ENCODE measurements around the gene SECISBP2L.

SECISBP2L gene

GRCh38 chr15:48964898-48965297 lies 81.3 kb downstream of the SECISBP2L start:
- Histone ChIP-seq H3K27ac (ENCODE audit: low read length) (no peak overlapping the region), H3K4me2 (ENCODE audit: insufficient read depth, low read length) (no peak overlapping the region), H3K4me3 (ENCODE audit: low read depth in 1 of 2, low read length in 2 of 2) (no peak overlapping the region), H3K36me3 (ENCODE audit: insufficient read depth, low read length) (no peaks in the 10 kb centered on the region), H2AFZ (ENCODE audit: low read depth, low read length) (no peak overlapping the region), H3K9me3 (ENCODE audit: insufficient read depth, low read length, severe bottlenecking) (no peaks in the 10 kb centered on the region), H3K4me1 (ENCODE audit: insufficient read depth, low read length) (peaks cover 26% of the 10 kb centered on the region), H3K79me2 (ENCODE audit: insufficient read depth, low read length) (no peaks in the 10 kb centered on the region), H3K27me3 (ENCODE audit: insufficient read depth, low read length, poor library complexity) (no peaks in the 10 kb centered on the region), H3K9ac (ENCODE audit: low read depth, low read length) (no peak overlapping the region), H4K20me1 (ENCODE audit: insufficient read depth, low read length) (no peaks in the 10 kb centered on the region)
- ATAC-seq (ENCODE audit: insufficient read depth, low read depth): no peak
- TF ChIP-seq EZH2 (IDR thresholded peaks at IDR 0.05; ENCODE audit: borderline replicate concordance, low read depth, low read length, severe bottlenecking) (no peak), CTCF (IDR thresholded peaks at IDR 0.05; ENCODE audit: borderline replicate concordance, extremely low read depth, low read length, poor library complexity, severe bottlenecking) (no peak)
- no peak for DNase-seq

- Histone ChIP-seq H3K4me1 (ENCODE audit: insufficient read depth, low read length) (peaks cover 26% of the 10 kb centered on the region), H3K79me2 (ENCODE audit: insufficient read depth, low read length) (no peaks in the 10 kb centered on the region), H3K36me3 (ENCODE audit: insufficient read depth, low read length) (no peaks in the 10 kb centered on the region), H3K9ac (ENCODE audit: low read depth, low read length) (no peak within 1 kb of the TSS), H3K27ac (ENCODE audit: low read length) (no peak within 1 kb of the TSS), H4K20me1 (ENCODE audit: insufficient read depth, low read length) (no peaks in the 10 kb centered on the region), H3K9me3 (ENCODE audit: insufficient read depth, low read length, severe bottlenecking) (no peaks in the 10 kb centered on the region), H3K4me2 (ENCODE audit: insufficient read depth, low read length) (no peak within 1 kb of the TSS), H3K4me3 (ENCODE audit: low read depth in 1 of 2, low read length in 2 of 2) (no peak within 1 kb of the TSS), H2AFZ (ENCODE audit: low read depth, low read length) (no peak within 1 kb of the TSS), H3K27me3 (ENCODE audit: insufficient read depth, low read length, poor library complexity) (no peaks in the 10 kb centered on the region)
- DNase-seq (no peak), ATAC-seq (ENCODE audit: insufficient read depth, low read depth) (no peak)
- TF ChIP-seq CTCF (IDR thresholded peaks at IDR 0.05; ENCODE audit: borderline replicate concordance, extremely low read depth, low read length, poor library complexity, severe bottlenecking) (no peak), EZH2 (IDR thresholded peaks at IDR 0.05; ENCODE audit: borderline replicate concordance, low read depth, low read length, severe bottlenecking) (no peak)
These were observed 82.6 kb downstream of the SECISBP2L start, which contains the start of gene SHC4 for GRCh38 chr15:48963524-48964113. TSS of gene SHC4 (minus strand) at chr15:48963919. CDS start at chr15:48963015, 904 bp downstream.

- H3K9me3 ChIP-seq (ENCODE audit: insufficient read depth, low read length, severe bottlenecking): no peaks in the 10 kb centered on the region
- no peak overlapping the region for H3K9ac ChIP-seq (ENCODE audit: low read depth, low read length)
- no peak for ATAC-seq (ENCODE audit: insufficient read depth, low read depth)
- no peak for DNase-seq
- H4K20me1 ChIP-seq (ENCODE audit: insufficient read depth, low read length): no peaks in the 10 kb centered on the region
- no peak overlapping the region for H3K4me3 ChIP-seq (ENCODE audit: low read depth in 1 of 2, low read length in 2 of 2)
- H3K4me2 ChIP-seq (ENCODE audit: insufficient read depth, low read length): no peak overlapping the region
- H3K27me3 ChIP-seq (ENCODE audit: insufficient read depth, low read length, poor library complexity): no peaks in the 10 kb centered on the region
- H3K79me2 ChIP-seq (ENCODE audit: insufficient read depth, low read length): no peaks in the 10 kb centered on the region
- H3K36me3 ChIP-seq (ENCODE audit: insufficient read depth, low read length): no peaks in the 10 kb centered on the region
- no peak overlapping the region for H3K27ac ChIP-seq (ENCODE audit: low read length)
- TF ChIP-seq EZH2 (IDR thresholded peaks at IDR 0.05; ENCODE audit: borderline replicate concordance, low read depth, low read length, severe bottlenecking): no peak
- no peak for TF ChIP-seq CTCF (IDR thresholded peaks at IDR 0.05; ENCODE audit: borderline replicate concordance, extremely low read depth, low read length, poor library complexity, severe bottlenecking)
- peaks cover 26% of the 10 kb centered on the region for H3K4me1 ChIP-seq (ENCODE audit: insufficient read depth, low read length)
- H2AFZ ChIP-seq (ENCODE audit: low read depth, low read length): no peak overlapping the region
These were observed 83.4 kb downstream of the SECISBP2L start for GRCh38 chr15:48962662-48963523.
